GM12874 (cell line): ENCODE data around the gene DMAC2.

Experiments
- TF ChIP-seq, protein P1 (sequence below): IDR thresholded peaks from 2 replicates; pipeline ENCODE4 v1.5.1; 2011; ENCODE audit warnings: low read depth, mild to moderate bottlenecking, control low read depth, low read length, moderate library complexity; ENCODE audit not compliant: insufficient read depth

DMAC2 gene

GRCh38 chr19:41421973-41422372 is 17.7 kb downstream of the DMAC2 start:
- TF ChIP-seq, protein P1, sequence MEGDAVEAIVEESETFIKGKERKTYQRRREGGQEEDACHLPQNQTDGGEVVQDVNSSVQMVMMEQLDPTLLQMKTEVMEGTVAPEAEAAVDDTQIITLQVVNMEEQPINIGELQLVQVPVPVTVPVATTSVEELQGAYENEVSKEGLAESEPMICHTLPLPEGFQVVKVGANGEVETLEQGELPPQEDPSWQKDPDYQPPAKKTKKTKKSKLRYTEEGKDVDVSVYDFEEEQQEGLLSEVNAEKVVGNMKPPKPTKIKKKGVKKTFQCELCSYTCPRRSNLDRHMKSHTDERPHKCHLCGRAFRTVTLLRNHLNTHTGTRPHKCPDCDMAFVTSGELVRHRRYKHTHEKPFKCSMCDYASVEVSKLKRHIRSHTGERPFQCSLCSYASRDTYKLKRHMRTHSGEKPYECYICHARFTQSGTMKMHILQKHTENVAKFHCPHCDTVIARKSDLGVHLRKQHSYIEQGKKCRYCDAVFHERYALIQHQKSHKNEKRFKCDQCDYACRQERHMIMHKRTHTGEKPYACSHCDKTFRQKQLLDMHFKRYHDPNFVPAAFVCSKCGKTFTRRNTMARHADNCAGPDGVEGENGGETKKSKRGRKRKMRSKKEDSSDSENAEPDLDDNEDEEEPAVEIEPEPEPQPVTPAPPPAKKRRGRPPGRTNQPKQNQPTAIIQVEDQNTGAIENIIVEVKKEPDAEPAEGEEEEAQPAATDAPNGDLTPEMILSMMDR: no peak

- TF ChIP-seq, protein P1: no peak
These were observed 18.4 kb downstream of the DMAC2 start for GRCh38 chr19:41421314-41421713.

DNA sequence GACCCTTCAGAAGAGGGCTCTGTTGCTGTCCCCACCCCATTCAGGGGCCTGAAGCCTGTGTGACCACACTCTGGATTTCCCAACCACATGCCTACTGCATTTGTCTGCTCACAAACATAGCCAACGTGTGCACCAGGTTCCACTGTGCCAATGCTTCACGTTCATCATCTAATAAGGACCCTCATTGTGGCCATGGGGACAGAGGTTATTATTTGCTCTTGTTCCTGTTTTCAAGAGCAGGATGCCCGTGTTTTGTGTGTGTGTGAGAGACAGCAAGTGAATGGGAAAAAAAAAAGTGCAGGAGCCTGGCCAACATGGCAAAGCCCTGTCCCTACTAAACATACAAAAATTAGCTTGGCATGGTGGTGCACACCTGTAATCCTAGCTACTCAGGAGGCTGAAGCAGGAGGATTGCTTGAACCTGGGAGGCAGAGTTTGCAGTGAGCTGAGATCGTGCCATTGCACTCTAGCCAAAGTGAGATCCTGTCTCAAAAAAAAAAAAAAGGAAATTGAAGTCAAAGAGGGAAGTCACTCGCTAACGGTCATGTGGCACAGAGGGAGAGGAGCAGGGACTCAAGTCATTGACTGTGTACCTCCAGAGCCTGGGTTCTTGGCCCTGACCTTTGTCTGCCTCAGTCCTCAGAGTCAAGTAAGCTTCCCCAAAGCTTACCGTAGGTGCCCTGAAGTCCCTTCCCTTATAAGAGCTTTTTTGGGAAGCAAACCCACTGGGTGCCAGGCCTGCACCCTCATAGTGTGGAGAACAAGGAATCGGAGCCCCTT is 19.4 kb downstream of the DMAC2 start:
- TF ChIP-seq, protein P1: no peak

- TF ChIP-seq, protein P1: no peak
These were observed 23.5 kb downstream of the DMAC2 start for GRCh38 chr19:41416194-41416674.

- TF ChIP-seq, protein P1: no peak
These were observed 24.5 kb downstream of the DMAC2 start for GRCh38 chr19:41415154-41415571.

GRCh38 chr19:41414461-41414860 is 25.3 kb downstream of the DMAC2 start:
- TF ChIP-seq, protein P1: no peak

- TF ChIP-seq, protein P1: no peak
These were observed 25.8 kb downstream of the DMAC2 start for GRCh38 chr19:41413947-41414346.
